SK-N-MC (cell line): ENCODE measurements around the gene ABCF1.

ENCODE experiments used
- EZH2 ChIP-seq: fragments of 200-600 bp; sonication (generic); IDR thresholded peaks from one replicate; pipeline ENCODE4 v1.6.1; 2017; ENCODE audit warnings: antibody characterized with exemption
- FOXP2 ChIP-seq: optimal IDR thresholded peaks from 2 replicates; pipeline ENCODE3; 2011; ENCODE audit warnings: mild to moderate bottlenecking, moderate library complexity; ENCODE audit not compliant: insufficient read depth; ENCODE audit errors: extremely low read length, control extremely low read depth
- POLR2AphosphoS5 ChIP-seq: IDR thresholded peaks from 2 replicates; pipeline ENCODE4 v1.6.1; 2012; ENCODE audit warnings: mild to moderate bottlenecking, low read depth, low read length, borderline replicate concordance

DNA sequence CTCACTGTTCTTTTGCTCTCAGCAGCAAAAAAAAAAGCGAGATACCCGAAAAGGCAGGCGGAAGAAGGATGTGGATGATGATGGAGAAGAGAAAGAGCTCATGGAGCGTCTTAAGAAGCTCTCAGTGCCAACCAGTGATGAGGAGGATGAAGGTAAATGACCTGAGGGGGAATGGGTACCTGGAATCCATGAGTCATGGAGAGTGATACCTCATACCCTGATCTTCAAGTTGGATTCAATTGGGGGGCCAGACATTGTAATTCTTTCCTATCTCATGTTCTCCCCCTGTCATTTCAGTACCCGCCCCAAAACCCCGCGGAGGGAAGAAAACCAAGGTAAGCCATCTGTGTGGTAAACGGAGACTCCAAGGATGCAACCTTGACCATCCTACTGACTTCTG, 6.8 kb downstream of the ABCF1 start:
- no peak for TF ChIP-seq EZH2
- TF ChIP-seq POLR2AphosphoS5 = no peak
- TF ChIP-seq FOXP2 = no peak
